OCI-LY1 (cell line): ENCODE results near the gene KRT73.

Source experiments
- H2AFZ ChIP-seq: fragments of 200-600 bp; sonication (generic), shearing (Covaris generic); 2 replicates; pipeline ENCODE4 v1.6.0; 2014; ENCODE audit warnings: antibody characterized with exemption, mild to moderate bottlenecking, low read length
- H3F3A ChIP-seq: fragments of 200-600 bp; sonication (generic), shearing (Covaris generic); 2 replicates; pipeline ENCODE4 v1.6.0; 2014; ENCODE audit warnings: mild to moderate bottlenecking, antibody characterized with exemption, low read length, moderate library complexity; ENCODE audit not compliant: insufficient read depth
- H3K27ac ChIP-seq: fragments of 200-600 bp; sonication (generic); 2 replicates; pipeline ENCODE4 v1.5.1; 2014; ENCODE audit warnings: low read length, mixed run types, mild to moderate bottlenecking, low read depth; ENCODE audit not compliant: poor library complexity, severe bottlenecking
- H3K27me3 ChIP-seq: fragments of 200-600 bp; sonication (generic); 2 replicates; pipeline ENCODE4 v1.6.0; 2014; ENCODE audit warnings: antibody characterized with exemption, mild to moderate bottlenecking, low read length, moderate library complexity; ENCODE audit not compliant: insufficient read depth
- H3K36me3 ChIP-seq: fragments of 200-600 bp; sonication (generic); 2 replicates; pipeline ENCODE4 v1.6.1; 2014; ENCODE audit warnings: mild to moderate bottlenecking, antibody characterized with exemption, low read length, moderate library complexity, mixed read lengths; ENCODE audit not compliant: insufficient read depth
- H3K4me1 ChIP-seq: fragments of 200-600 bp; sonication (generic); 2 replicates; pipeline ENCODE4 v1.5.1; 2014; ENCODE audit warnings: mild to moderate bottlenecking, low read length, moderate library complexity; ENCODE audit not compliant: insufficient read depth, severe bottlenecking
- H3K4me2 ChIP-seq: fragments of 200-600 bp; sonication (generic), shearing (Covaris generic); 2 replicates; pipeline ENCODE4 v1.6.1; 2014; ENCODE audit warnings: low read length
- H3K4me3 ChIP-seq: fragments of 200-600 bp; sonication (generic); 2 replicates; pipeline ENCODE4 v1.5.1; 2014; ENCODE audit warnings: low read length, low read depth, mild to moderate bottlenecking, mixed read lengths; ENCODE audit not compliant: poor library complexity, severe bottlenecking
- H3K79me2 ChIP-seq: fragments of 200-600 bp; shearing (Covaris generic); 2 replicates; pipeline ENCODE4 v1.6.1; 2016; ENCODE audit warnings: mixed run types, low read length, mixed read lengths; ENCODE audit not compliant: insufficient read depth
- H3K9ac ChIP-seq: fragments of 200-600 bp; sonication (generic), shearing (Covaris generic); 2 replicates; pipeline ENCODE4 v1.6.1; 2014; ENCODE audit warnings: mild to moderate bottlenecking, low read length, mixed read lengths
- H3K9me2 ChIP-seq: fragments of 200-600 bp; sonication (generic), shearing (Covaris generic); 2 replicates; pipeline ENCODE4 v1.6.1; 2014; ENCODE audit warnings: low read depth, mild to moderate bottlenecking, low read length, mixed read lengths
- H3K9me3 ChIP-seq: fragments of 200-600 bp; shearing (Covaris generic); 2 replicates; pipeline ENCODE4 v1.6.1; 2014; ENCODE audit warnings: low read length, mixed read lengths
- H4K20me1 ChIP-seq: fragments of 200-600 bp; sonication (generic), shearing (Covaris generic); 2 replicates; pipeline ENCODE4 v1.6.0; 2016; ENCODE audit warnings: mild to moderate bottlenecking, low read length; ENCODE audit not compliant: insufficient read depth
- CTCF ChIP-seq: fragments of 200-600 bp; sonication (generic), shearing (Covaris generic); IDR thresholded peaks from 2 replicates; pipeline ENCODE4 v1.5.1; 2017; ENCODE audit warnings: mild to moderate bottlenecking, antibody characterized with exemption, low read length, moderate library complexity, mixed read lengths
- EZH2 ChIP-seq: fragments of 200-600 bp; sonication (generic), shearing (Covaris generic); IDR thresholded peaks from 2 replicates; pipeline ENCODE4 v1.8.0; 2017; ENCODE audit warnings: borderline replicate concordance, mixed run types, mild to moderate bottlenecking, antibody characterized with exemption, low read length, moderate library complexity, mixed read lengths

KRT73 gene

GRCh38 chr12:52581066-52581465 is 37.3 kb downstream of the KRT73 start:
- no peak overlapping the region for H3K4me2 ChIP-seq

GRCh38 chr12:52580496-52580895 is 37.9 kb downstream of the KRT73 start:
- no peaks in the 10 kb centered on the region for H3K9me3 ChIP-seq
- no peak overlapping the region for H3K4me2 ChIP-seq
- no peak overlapping the region for H3K9ac ChIP-seq
- no peaks in the 10 kb centered on the region for H3K79me2 ChIP-seq
- H3F3A ChIP-seq = no peaks in the 10 kb centered on the region
- TF ChIP-seq EZH2 (no peak), CTCF (no peak)
- H4K20me1 ChIP-seq = no peaks in the 10 kb centered on the region
- no peak overlapping the region for H2AFZ ChIP-seq
- no peaks in the 10 kb centered on the region for H3K4me1 ChIP-seq
- H3K27ac ChIP-seq = no peak overlapping the region
- no peak overlapping the region for H3K4me3 ChIP-seq
- no peaks in the 10 kb centered on the region for H3K9me2 ChIP-seq
- no peaks in the 10 kb centered on the region for H3K27me3 ChIP-seq
- H3K36me3 ChIP-seq = no peaks in the 10 kb centered on the region

More at GRCh38 chr12:52581066-52581465, 37.3 kb downstream of the KRT73 start:
- H3K9me3 ChIP-seq = no peaks in the 10 kb centered on the region
- H3K27ac ChIP-seq = no peak overlapping the region
- TF ChIP-seq EZH2 = no peak
- no peak for TF ChIP-seq CTCF
- no peaks in the 10 kb centered on the region for H3K36me3 ChIP-seq
- no peaks in the 10 kb centered on the region for H3K4me1 ChIP-seq
- H3K27me3 ChIP-seq = no peaks in the 10 kb centered on the region
- no peaks in the 10 kb centered on the region for H3F3A ChIP-seq
- no peak overlapping the region for H3K4me3 ChIP-seq
- H2AFZ ChIP-seq = no peak overlapping the region
- no peak overlapping the region for H3K9ac ChIP-seq
- H3K9me2 ChIP-seq = no peaks in the 10 kb centered on the region
- H4K20me1 ChIP-seq = no peaks in the 10 kb centered on the region
- no peaks in the 10 kb centered on the region for H3K79me2 ChIP-seq

- Histone ChIP-seq H3F3A (no peaks in the 10 kb centered on the region), H3K36me3 (no peaks in the 10 kb centered on the region), H4K20me1 (no peaks in the 10 kb centered on the region), H3K9me2 (no peaks in the 10 kb centered on the region), H3K79me2 (no peaks in the 10 kb centered on the region), H3K4me1 (no peaks in the 10 kb centered on the region), H3K4me3 (no peak overlapping the region), H3K4me2 (no peak overlapping the region), H3K9me3 (no peaks in the 10 kb centered on the region), H3K9ac (no peak overlapping the region), H3K27ac (no peak overlapping the region), H2AFZ (no peak overlapping the region), H3K27me3 (no peaks in the 10 kb centered on the region)
- TF ChIP-seq EZH2 (no peak), CTCF (no peak)
Observed at GRCh38 chr12:52579468-52580465, 38.6 kb downstream of the KRT73 start.
